Stimulated activated naive CD8-positive, alpha-beta T cell treated with anti-CD3 and anti-CD28 coated beads, Interleukin-15, Interleukin-2, amounts not matched to agents 100 U/mL and 50 U/mL, for 24 hours (primary cell): ENCODE measurements around the gene R3HDML.
"Not testable (repeated sequence)": the region's sequence is repeated elsewhere in the genome, so short reads cannot be mapped to it uniquely, and the experiment has no call there.

Experiments used
- ATAC-seq: fragments of 150-1000 bp; cut with Tn5 transposase; one replicate; pipeline ENCODE4 v1.10.0; 2021
- DNase-seq: peaks from one replicate; pipeline ENCODE4 v3.0.0; 2021

The R3HDML gene

GRCh38 chr20:44336725-44337380 is at the start of gene R3HDML:
TSS of gene R3HDML (plus strand) at chr20:44337043. CDS start at chr20:44337158, 115 bp downstream.
- no peak for DNase-seq
- no peak for ATAC-seq

GRCh38 chr20:44287272-44288097 is 49.4 kb upstream of the R3HDML start:
- DNase-seq (no peak), ATAC-seq (no peak)

- no peak for DNase-seq
- no peak for ATAC-seq
These were observed 48.6 kb upstream of the R3HDML start for GRCh38 chr20:44288252-44288651.

- ATAC-seq = no peak
These were observed 45.1 kb upstream of the R3HDML start for GRCh38 chr20:44291754-44292153.

GRCh38 chr20:44296011-44296410 is 40.8 kb upstream of the R3HDML start:
- DNase-seq (no peak), ATAC-seq (no peak)

More at GRCh38 chr20:44291754-44292153, 45.1 kb upstream of the R3HDML start:
- no peak for DNase-seq

- DNase-seq (no peak), ATAC-seq (no peak)
These were observed 39.1 kb upstream of the R3HDML start for GRCh38 chr20:44297721-44298120.

- ATAC-seq, DNase-seq: not testable (repeated sequence)
These were observed 37.8 kb upstream of the R3HDML start for GRCh38 chr20:44299011-44299535.

- DNase-seq (no peak), ATAC-seq (no peak)
These were observed 35.6 kb upstream of the R3HDML start for GRCh38 chr20:44301285-44301684.

GRCh38 chr20:44302026-44302669 is 34.7 kb upstream of the R3HDML start:
- DNase-seq (no peak), ATAC-seq (no peak)

GRCh38 chr20:44302736-44303135 is 34.1 kb upstream of the R3HDML start:
- no peak for ATAC-seq

GRCh38 chr20:44304383-44304782 is 32.5 kb upstream of the R3HDML start:
- ATAC-seq = no peak

More at GRCh38 chr20:44302736-44303135, 34.1 kb upstream of the R3HDML start:
- DNase-seq = no peak

GRCh38 chr20:44306927-44307326 is 29.9 kb upstream of the R3HDML start:
- no peak for DNase-seq
- no peak for ATAC-seq

More at GRCh38 chr20:44304383-44304782, 32.5 kb upstream of the R3HDML start:
- DNase-seq = no peak

GRCh38 chr20:44309763-44310663 is 26.8 kb upstream of the R3HDML start:
- ATAC-seq (peak; percentile 7), DNase-seq (peak; percentile 9)

- ATAC-seq (peak; percentile 95), DNase-seq (peak; percentile 100)
These were observed 25.9 kb upstream of the R3HDML start, which contains the start of gene FITM2 for GRCh38 chr20:44310664-44311639. TSS of gene FITM2 (minus strand) at chr20:44311202. CDS start at chr20:44311148, 54 bp downstream.

GRCh38 chr20:44314870-44315269 is 22.0 kb upstream of the R3HDML start:
- DNase-seq (no peak), ATAC-seq (no peak)

GRCh38 chr20:44319839-44320422 is 16.9 kb upstream of the R3HDML start:
- no peak for ATAC-seq
- DNase-seq = no peak

GRCh38 chr20:44324343-44324742 is 12.5 kb upstream of the R3HDML start:
- no peak for ATAC-seq
- DNase-seq = no peak

GRCh38 chr20:44326391-44327159 is 10.3 kb upstream of the R3HDML start:
- DNase-seq = peak; percentile 37
- peak; percentile 63 for ATAC-seq

GRCh38 chr20:44327748-44328147 is 9.1 kb upstream of the R3HDML start:
- ATAC-seq = not testable (repeated sequence)

More at GRCh38 chr20:44327748-44328147, 9.1 kb upstream of the R3HDML start:
- DNase-seq = not testable (repeated sequence)
